HG03108 (cell line): ENCODE data around the gene RNF186.
A peak's percentile ranks its signal among the peaks of the same experiment; 100 is the strongest.
"Not testable (repeated sequence)": the region's sequence is repeated elsewhere in the genome, so short reads cannot be mapped to it uniquely, and the experiment has no call there.

Source experiments
- ATAC-seq: cut with Tn5 transposase; IDR thresholded peaks from one replicate; pipeline ENCODE4 v1.9.1; 2021; ENCODE audit warnings: moderate library complexity; ENCODE audit not compliant: unreplicated experiment

The RNF186 gene

DNA sequence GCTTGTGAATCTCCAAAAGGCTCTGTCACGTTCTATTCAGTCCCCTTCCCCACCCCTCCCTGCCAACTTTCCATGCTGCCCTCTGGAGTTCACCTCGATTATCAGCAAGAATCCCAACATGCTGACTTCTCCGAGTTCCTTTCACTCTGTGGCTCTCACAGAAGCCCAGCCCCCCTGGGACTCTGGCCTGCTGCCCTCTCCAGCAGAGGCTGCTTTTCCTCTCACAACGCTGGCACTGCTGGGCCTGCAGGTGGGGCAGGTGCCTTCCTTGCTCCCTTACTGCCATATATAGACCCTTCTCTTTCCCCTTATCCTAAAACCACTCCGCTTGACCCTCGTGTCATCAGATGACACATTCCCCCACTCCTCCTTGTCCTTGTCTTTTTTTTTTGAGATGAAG is 10.2 kb upstream of the RNF186 start:
- no peak for ATAC-seq

GRCh38 chr1:19824541-19824940 is 9.5 kb upstream of the RNF186 start:
- no peak for ATAC-seq

DNA sequence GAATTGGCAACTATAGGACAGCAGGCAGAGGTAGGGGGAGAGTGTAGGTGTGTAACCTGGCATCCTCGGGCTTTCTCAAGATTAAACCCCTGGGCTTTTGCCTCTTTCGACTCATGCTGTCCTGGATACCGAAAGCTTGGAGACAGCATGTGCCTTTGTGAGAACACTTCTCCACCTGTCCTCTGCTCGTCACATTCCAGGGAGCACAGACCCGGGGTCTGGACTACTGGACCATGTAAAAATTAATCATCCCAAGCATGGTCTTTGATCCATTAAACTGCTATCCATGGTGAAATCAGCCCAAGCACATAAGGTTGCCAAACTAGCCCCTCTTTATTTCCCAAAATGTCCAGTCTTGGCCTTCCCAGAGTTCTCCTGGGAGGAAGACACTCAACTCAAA is 9.0 kb upstream of the RNF186 start:
- no peak for ATAC-seq

DNA sequence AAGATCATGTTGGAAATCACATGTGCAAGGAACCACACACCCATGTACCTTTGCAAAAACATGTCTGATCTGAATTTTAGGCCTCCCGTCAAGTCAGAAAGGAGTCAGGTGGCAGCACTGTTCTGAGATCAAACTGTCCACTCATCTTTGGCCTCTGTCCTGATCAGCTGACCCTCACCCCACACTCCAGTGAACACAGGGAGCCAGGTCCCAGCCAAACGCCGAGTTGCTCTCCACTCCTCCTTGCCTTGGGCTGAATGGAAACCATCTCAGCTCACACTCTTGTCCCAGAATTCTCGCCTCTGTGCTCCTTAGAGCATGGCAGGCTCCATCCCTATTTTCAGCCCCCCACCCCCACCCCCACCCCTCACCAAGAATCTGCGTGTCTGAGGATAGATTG is 4.6 kb upstream of the RNF186 start:
- no peak for ATAC-seq

DNA sequence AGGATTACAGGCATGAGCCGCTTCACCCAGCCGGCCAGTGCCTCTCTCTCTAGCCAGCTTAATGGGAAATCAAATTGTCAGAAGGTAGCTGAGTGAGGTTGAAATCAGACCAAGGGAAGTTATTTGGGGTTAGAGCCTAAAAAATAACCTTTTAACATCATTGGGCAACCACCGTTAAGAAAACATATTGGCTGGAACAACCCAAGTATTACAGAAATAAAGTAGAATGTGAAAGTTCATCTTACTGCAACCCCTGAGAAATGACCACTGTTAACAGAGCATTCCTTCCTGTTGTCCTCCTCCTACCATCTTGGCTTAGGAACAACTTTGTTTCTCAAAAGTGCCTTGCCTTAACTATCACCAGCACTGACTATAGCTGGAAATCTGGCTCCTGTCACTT is 3.2 kb upstream of the RNF186 start:
- no peak for ATAC-seq

GRCh38 chr1:19817160-19817559 is 2.1 kb upstream of the RNF186 start:
- ATAC-seq: no peak

GRCh38 chr1:19816737-19817086 is 1.6 kb upstream of the RNF186 start:
- not testable (repeated sequence) for ATAC-seq

DNA sequence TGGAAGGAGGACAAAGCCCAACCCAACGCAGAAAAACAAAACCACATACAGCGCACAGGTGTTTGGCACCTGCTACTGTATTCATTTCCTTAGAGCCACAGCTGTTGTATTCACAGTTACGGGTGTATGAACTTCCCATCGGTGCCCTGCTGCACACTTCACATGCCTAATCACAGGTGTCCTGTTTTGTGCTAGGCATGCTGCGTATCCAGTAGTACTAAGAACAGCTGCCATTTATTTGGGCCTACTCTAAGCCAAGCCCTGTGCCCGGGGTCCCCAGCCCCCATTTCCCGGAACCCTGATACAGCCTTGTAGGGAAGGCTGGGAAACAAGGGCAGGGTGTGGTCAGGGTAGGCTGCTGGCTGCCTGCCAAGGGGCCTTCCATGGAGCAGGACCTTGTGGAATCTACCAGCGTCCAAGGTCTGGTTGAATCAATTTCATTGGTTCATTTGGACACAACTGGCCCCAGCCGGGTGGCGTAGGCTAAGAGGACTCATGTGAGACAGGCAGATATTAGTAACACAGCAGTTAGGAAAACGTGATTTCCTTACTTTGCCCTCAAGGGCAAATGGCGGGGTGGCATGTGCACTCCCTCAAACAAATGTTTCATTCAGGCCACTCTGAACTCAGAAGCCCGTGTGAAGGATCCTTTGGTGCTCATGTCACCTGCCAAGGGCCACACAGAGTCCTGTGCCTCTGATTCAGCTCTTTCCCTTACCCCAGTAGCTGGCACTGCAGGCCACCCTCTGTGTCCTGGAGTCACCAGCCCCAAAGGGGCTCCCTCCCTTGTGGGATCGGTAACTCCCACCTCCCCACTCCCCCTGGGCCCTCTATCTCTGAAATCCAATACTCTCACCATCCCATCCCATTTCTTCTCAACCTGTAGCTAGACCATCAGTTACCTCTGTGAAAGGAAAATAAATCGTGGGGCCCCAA is 986 bp upstream of the RNF186 start:
- ATAC-seq: no peak

DNA sequence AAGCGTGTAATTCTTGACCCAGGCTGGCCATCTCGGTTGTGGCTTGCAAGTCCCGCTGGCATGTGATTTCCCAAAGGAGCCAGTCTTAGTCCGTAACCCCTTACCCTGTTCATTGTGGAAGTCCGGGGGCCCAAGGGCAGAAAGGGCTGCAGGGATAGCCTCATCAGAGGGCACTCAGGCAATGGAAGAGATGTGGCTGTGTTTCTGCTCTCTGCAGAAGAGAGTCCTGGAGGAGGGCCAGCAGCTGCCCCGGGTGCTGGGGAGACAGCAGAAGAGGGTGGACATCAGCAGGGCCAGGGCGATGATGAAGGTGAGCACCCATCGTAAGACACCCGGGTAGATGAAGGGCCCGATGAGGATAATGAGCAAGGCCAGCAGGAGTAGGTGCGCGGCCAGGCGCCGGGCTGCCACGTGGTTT is 830 bp downstream of the RNF186 start:
- no peak for ATAC-seq

- no peak for ATAC-seq
Observed at GRCh38 chr1:19813643-19813960, 1.5 kb downstream of the RNF186 start.

- no peak for ATAC-seq
Observed at GRCh38 chr1:19812875-19813642, 2.0 kb downstream of the RNF186 start.

DNA sequence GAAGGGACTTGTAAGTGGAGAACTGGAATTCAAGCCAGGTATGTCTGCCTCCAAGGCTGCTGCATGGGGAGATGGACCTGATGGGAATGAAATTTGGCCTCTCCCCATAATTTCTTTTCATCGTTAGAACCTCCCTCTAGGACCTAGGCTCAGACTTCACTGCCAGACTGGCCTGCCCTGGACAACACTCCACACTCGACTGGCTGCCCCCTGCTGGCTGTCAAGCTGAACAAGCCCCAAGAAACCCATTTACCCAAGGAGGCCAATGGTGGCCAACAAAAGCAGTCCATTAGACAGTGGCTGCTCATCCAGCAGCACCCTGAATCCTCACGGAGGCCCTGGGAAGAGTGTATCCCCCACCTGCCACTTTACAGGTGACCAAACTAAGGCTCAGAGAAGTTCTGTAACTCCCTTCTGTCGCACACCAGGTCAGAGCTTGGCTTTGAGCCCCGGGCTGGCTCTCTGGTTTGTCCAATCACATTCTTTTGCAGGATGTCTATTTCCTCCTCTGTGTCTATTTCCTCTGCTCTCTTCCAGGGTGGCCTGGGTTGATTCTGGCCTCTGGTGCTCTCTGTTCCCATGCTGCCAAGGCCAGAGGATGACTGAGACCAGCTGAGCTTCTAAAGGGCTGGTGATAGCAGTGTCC is 3.8 kb downstream of the RNF186 start:
- no peak for ATAC-seq

GRCh38 chr1:19809044-19809750 is 5.9 kb downstream of the RNF186 start:
- no peak for ATAC-seq

DNA sequence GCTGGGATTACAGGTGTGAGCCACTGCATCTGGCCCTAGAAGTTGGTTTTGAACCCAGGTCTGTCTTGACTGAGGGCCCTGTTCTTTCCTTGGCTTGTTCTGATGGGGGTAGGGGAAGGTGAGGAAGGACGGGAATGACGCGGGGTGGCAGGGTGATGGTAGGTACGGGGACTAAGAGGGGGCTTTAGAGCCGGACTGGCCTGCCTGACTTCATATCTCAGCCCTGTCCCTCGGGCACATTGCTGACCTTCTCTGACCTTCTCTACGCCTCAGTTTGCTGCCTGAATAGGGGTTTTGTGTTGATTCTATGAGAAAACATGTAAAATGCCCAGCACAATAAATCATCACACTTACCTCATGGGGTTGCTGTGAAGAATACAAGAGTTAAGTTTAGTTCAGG is 6.7 kb downstream of the RNF186 start:
- ATAC-seq: no peak

DNA sequence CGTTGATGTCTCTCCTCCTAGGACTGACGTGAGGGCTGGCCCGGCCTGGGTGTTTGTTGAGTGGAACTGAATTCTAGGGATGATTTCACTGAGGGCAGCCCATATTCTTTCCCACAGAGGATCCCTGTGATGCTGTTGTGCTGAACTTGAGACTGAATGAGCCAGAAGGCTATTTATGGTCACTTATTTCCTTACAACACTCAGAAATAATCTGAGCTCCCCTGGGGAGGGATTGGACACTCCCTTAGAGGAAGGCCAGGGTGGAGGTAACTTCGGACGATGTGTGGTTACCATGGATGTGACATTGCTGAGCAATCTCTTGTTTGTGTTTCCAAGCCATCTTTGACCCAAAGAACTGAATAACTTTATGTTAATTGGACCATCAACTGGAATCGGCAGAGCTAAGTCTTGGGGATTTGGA is 10.2 kb downstream of the RNF186 start:
- ATAC-seq: no peak

- no peak for ATAC-seq
Observed at GRCh38 chr1:19802269-19802668, 12.8 kb downstream of the RNF186 start.

DNA sequence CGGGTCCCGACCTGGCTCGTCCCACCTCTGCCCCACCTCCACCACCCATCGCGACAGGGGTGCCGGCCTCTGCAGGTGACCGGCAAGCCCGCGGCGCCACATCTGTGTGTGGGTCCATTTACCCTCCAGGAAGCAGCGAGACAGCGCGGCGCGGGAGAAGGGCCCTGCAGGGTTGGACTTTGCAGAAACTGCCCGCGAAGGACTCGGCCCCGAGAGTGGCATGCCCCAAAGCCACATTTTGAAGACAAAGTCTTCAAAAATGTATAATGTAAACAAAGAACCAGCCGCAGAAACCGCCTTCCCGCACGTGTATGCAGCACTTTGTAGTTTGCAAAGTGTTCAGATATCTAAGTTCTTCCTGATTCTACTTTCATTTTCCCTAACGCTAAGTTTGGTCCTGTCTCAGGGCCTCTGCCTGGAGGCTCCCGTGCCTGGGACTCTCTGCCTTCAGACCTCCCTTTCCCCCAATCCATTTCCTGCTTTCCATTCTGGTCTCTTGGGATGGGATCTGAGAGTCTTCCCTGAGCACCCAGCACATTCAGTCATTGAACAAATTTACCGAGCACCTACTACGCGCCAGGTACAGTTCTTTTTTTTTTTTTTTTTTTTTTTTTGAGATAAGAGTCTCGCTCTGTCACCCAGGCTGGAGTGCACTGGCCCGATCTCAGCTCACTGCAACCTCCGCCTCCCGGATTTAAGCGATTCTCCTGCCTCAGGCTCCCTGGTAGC is 14.8 kb downstream of the RNF186 start:
- ATAC-seq: peak; percentile 20

- peak; percentile 62 for ATAC-seq
Observed at GRCh38 chr1:19799230-19800075, 15.6 kb downstream of the RNF186 start, which contains the start of gene TMCO4. Gene TMCO4 (minus strand): TSS chr1:19799916. CDS start chr1:19780758, 19,158 bp downstream.

DNA sequence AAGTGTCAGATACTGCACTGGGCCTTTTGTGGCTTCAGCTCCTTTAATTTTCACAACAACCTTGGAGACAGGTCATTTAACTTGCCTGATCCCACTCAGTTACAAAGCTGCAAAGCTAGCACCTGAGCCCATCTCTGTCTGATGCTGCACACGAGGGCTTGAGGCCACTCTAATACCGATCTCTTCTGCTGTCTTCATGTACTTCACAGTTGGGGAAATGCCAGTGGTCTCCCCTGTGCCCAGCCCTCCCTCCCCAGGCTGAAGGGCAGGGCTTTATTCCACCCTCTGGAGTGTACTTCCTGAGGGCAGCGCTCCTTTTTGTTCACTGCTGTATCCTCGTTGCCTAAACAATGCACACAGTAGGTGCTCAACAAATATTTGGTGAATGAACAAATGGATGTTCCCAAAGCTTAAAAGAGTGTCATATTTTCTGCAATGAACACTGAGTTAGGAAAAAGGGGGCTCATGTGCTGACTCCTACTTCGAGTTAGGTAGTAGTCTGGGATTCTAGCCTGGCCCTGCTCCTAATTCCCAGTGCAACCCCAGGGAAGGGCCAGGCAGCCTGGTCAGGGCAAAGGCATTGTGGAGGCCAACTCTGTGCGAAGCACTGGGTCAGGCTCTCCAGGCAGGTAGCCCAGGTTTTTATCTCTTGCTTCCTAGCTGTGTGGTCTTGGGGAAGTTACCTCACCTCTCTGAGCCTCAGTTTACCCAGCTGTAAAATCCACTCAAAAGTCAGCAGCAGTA is 16.4 kb downstream of the RNF186 start:
- no peak for ATAC-seq
